ENCODE results near the gene MYLK. TPM values are rescaled to one million over a fixed set of nuclear protein-coding genes. Genes with fewer than 3 reads are reported as not detected.

The MYLK gene
- total and polyA plus RNA-seq, 10 of the 15 experiments (the other 5 are each of a cell fraction or from before 2014, with no cell fraction given) = 0.04 to 1.6 (median 0.42) TPM; not detected in 1

DNA sequence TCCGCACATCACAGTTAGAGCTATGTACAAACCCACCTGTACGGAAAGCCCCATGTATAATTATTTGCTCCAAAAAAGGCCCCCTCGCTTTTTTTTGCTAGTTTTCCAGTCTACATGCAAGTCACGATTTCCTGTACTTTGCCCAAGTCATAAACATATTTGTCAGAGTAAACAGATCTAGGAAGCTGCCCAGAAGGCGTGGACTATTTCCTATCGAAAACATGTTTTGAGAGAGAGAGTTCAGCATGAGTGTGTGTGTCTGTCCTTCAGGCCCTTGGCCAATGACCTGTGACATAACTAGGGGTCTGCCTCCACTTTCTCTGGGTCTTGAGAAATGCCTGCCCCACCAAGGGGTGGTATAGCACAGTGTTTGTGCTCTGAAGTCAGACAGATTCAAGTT, 226.6 kb downstream of the MYLK start:
- SMC1A ChIA-PET (ENCODE audit: uncharacterized antibody, unreplicated experiment) = no interaction called here
- no peaks in the 10 kb centered on the region for H3K4me1 ChIP-seq (ENCODE audit: control insufficient read depth, insufficient read depth, low read length)
- H3K27ac ChIP-seq (ENCODE audit: control insufficient read depth, insufficient read depth) = no peak overlapping the region
- H4K20me1 ChIP-seq (ENCODE audit: control insufficient read depth, insufficient read depth) = no peaks in the 10 kb centered on the region
- POLR2A ChIA-PET = no interaction called here
- H2AFZ ChIP-seq (ENCODE audit: control insufficient read depth, low read depth, low read length) = no peak overlapping the region
- peaks cover 3% of the 10 kb centered on the region; the same call in 2 of the 3 replicates for H3K9me3 ChIP-seq (replicated peaks; ENCODE audit: control insufficient read depth, insufficient read depth, low read length)
- 22% methylated on average over 6 of the region's 6 CpGs for WGBS (ENCODE audit: insufficient coverage, insufficient replicate concordance, low lambda C conversion rate, missing lambda C conversion rate)
- H3K4me3 ChIP-seq = no peak overlapping the region
- no peak for ATAC-seq
- in situ Hi-C loops (cut with MboI) = no loop called here
- no peak overlapping the region for H3K9ac ChIP-seq (ENCODE audit: control insufficient read depth, insufficient read depth, low read length)
- RAD21 ChIA-PET (ENCODE audit: unreplicated experiment) = no interaction called here
- H3K4me2 ChIP-seq (ENCODE audit: control insufficient read depth, insufficient read depth) = no peak overlapping the region
- H3K36me3 ChIP-seq (ENCODE audit: control insufficient read depth in 2 of 2, insufficient read depth in 2 of 2, low read length in 1 of 2) = no peaks in the 10 kb centered on the region
- CTCF ChIA-PET = interaction anchor here (1.1 to 1.5 kb wide), 2 partner anchors 15 to 66 kb away, joined by 4 to 5 read pairs; no protein-coding TSS in a partner anchor
- H3K27me3 ChIP-seq (replicated peaks in 1 of 2; ENCODE audit: control insufficient read depth in 2 of 2, insufficient read depth in 2 of 2, low read length in 1 of 2) = no peaks in the 10 kb centered on the region; a peak in 2 of 4 replicates
- H3K79me2 ChIP-seq (ENCODE audit: control insufficient read depth, insufficient read depth, low read length) = no peaks in the 10 kb centered on the region
- DNase-seq (ENCODE audit: low read depth, low spot score) = no peak
- intact Hi-C loops (cut with micrococcal nuclease; ENCODE audit: unreplicated experiment) = no loop called here
- no peak for FAIRE-seq
- no TSS peak for BruUV-seq (replicated peaks)
- TF ChIP-seq EED (IDR thresholded peaks at IDR 0.05; ENCODE audit: low read depth) = no peak
- no peak for TF ChIP-seq KAT2A (conservative IDR thresholded peaks at IDR 0.05; ENCODE audit: control insufficient read depth, low read depth, low read length)
- no peak for TF ChIP-seq EP300 (IDR thresholded peaks at IDR 0.05; ENCODE audit: borderline replicate concordance in 1 of 2, control insufficient read depth in 1 of 2, low read depth in 2 of 2, low read length in 2 of 2)
- TF ChIP-seq IKZF1 (conservative IDR thresholded peaks at IDR 0.05) = no peak
- no peak for TF ChIP-seq TAF1 (IDR thresholded peaks at IDR 0.05; ENCODE audit: borderline replicate concordance, low read depth, low read length)

GRCh38 chr3:123657111-123657510, 227.0 kb downstream of the MYLK start:
- Histone ChIP-seq H2AFZ (ENCODE audit: control insufficient read depth, low read depth, low read length) (no peak overlapping the region), H3K27ac (ENCODE audit: control insufficient read depth, insufficient read depth) (no peak overlapping the region), H3K4me2 (ENCODE audit: control insufficient read depth, insufficient read depth) (no peak overlapping the region), H3K9ac (ENCODE audit: control insufficient read depth, insufficient read depth, low read length) (no peak overlapping the region), H3K4me3 (no peak overlapping the region), H3K79me2 (ENCODE audit: control insufficient read depth, insufficient read depth, low read length) (no peaks in the 10 kb centered on the region), H3K27me3 (replicated peaks in 1 of 2; ENCODE audit: control insufficient read depth in 2 of 2, insufficient read depth in 2 of 2, low read length in 1 of 2) (no peaks in the 10 kb centered on the region; a peak in 2 of 4 replicates), H4K20me1 (ENCODE audit: control insufficient read depth, insufficient read depth) (no peaks in the 10 kb centered on the region), H3K4me1 (ENCODE audit: control insufficient read depth, insufficient read depth, low read length) (no peaks in the 10 kb centered on the region), H3K36me3 (ENCODE audit: control insufficient read depth in 2 of 2, insufficient read depth in 2 of 2, low read length in 1 of 2) (no peaks in the 10 kb centered on the region), H3K9me3 (replicated peaks; ENCODE audit: control insufficient read depth, insufficient read depth, low read length) (peaks cover 3% of the 10 kb centered on the region; the same call in 2 of the 3 replicates)
- ChIA-PET CTCF (interaction anchor here (1.1 kb wide), 1 partner anchor 15 kb away, joined by 4 read pairs; no protein-coding TSS in a partner anchor), POLR2A (no interaction called here), RAD21 (ENCODE audit: unreplicated experiment) (no interaction called here), SMC1A (ENCODE audit: uncharacterized antibody, unreplicated experiment) (no interaction called here)
- in situ Hi-C loops (cut with MboI) (no loop called here), intact Hi-C loops (cut with micrococcal nuclease; ENCODE audit: unreplicated experiment) (no loop called here)
- 41% methylated on average over 10 of the region's 10 CpGs for WGBS (ENCODE audit: insufficient coverage, insufficient replicate concordance, low lambda C conversion rate, missing lambda C conversion rate)
- FAIRE-seq = no peak
- peak; percentile 21 for TF ChIP-seq NR2C2 (IDR thresholded peaks at IDR 0.05; ENCODE audit: borderline replicate concordance, control insufficient read depth, insufficient read length, low read depth)
- no peak for TF ChIP-seq BHLHE40 (IDR thresholded peaks at IDR 0.05; ENCODE audit: borderline replicate concordance in 1 of 2, low read depth in 2 of 2, low read length in 1 of 2)
- no peak for TF ChIP-seq NR2F1 (conservative IDR thresholded peaks at IDR 0.05)
- no peak for TF ChIP-seq PRDM15 (CRISPR knock-in tag; IDR thresholded peaks at IDR 0.05)
- TF ChIP-seq POLR2A (IDR thresholded peaks at IDR 0.05; ENCODE audit: low read depth, low read length) = no peak
- TF ChIP-seq ZNF207 (IDR thresholded peaks at IDR 0.05; ENCODE audit: borderline replicate concordance) = no peak
- no peak for TF ChIP-seq MAX (IDR thresholded peaks at IDR 0.05; ENCODE audit: low read depth, low read length)
- no peak for TF ChIP-seq SMAD1 (IDR thresholded peaks at IDR 0.05; ENCODE audit: low read depth, partially characterized antibody)
- no TSS peak for BruUV-seq (replicated peaks)
- no peak for ATAC-seq
- no peak for DNase-seq (ENCODE audit: low read depth, low spot score)
